ENCODE results near the gene CDH7.

CDH7 gene, protein sequence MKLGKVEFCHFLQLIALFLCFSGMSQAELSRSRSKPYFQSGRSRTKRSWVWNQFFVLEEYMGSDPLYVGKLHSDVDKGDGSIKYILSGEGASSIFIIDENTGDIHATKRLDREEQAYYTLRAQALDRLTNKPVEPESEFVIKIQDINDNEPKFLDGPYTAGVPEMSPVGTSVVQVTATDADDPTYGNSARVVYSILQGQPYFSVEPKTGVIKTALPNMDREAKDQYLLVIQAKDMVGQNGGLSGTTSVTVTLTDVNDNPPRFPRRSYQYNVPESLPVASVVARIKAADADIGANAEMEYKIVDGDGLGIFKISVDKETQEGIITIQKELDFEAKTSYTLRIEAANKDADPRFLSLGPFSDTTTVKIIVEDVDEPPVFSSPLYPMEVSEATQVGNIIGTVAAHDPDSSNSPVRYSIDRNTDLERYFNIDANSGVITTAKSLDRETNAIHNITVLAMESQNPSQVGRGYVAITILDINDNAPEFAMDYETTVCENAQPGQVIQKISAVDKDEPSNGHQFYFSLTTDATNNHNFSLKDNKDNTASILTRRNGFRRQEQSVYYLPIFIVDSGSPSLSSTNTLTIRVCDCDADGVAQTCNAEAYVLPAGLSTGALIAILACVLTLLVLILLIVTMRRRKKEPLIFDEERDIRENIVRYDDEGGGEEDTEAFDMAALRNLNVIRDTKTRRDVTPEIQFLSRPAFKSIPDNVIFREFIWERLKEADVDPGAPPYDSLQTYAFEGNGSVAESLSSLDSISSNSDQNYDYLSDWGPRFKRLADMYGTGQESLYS

DNA sequence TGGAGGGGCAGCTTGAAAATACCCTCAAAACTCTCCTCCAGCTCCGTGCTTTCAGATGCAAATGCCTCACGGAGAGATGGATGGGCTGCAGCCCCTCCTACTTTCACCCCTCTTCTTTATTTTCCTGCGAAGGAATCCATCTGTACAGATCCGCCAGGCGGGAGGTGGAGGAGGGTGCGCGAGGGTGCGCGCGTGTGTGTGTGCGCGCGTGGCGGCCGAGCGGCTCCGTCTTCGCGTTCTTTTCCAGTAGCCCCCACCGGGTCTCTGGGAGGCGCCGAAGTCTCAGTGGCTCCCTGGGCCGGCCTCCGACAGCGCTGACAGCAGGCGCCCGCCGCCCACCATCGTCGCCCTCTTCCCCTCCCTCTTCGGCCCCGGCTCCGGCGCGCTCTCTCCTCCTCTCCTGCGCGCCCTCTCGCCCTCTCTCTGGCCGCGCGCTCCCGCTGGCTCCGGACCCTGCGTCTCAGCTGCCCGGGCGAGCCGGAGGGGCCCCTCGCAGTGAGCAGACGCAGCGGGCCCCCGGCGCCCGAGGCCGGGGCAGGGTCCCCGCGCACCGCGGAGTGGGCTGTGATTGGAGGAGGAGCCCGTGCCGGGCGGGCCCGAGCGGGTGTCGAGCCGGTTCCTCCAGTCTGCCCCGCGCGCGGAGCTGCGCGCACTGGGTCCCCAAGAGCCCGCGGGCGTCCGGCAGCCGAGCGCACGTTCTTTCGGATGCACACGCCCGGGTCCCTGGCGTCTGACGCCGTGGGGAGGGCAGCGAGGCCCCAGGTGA is at the start of gene CDH7:
Gene CDH7 (plus strand): TSS at position 624 of the 766 bp plus-strand sequence. CDS start 11,831 bp downstream, outside the sequence.
- peak; percentile 75 for DNase-seq

GRCh38 chr18:65704046-65704445 is 46.8 kb upstream of the CDH7 start:
- peak; percentile 84 for DNase-seq

- DNase-seq, result no peak
Observed at GRCh38 chr18:65706646-65707045, 44.2 kb upstream of the CDH7 start.

DNA sequence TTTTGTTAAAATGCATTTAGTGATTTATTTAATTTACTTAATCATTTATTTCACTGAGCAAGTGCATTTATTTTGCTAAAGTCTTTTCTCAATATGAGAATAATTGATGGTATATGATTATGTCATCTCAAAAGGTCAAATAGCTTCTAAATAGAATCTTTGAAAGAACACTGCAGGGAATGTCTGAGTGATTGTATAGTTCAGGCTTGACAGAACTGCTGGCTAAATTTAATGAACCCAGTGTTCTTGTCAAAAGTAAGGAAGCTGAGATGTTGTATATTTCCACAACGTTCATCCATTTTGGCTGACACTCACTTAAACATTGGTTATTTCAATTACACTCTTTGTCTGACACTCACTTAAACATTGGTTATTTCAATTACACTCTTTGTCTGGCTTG is 39.3 kb upstream of the CDH7 start:
- DNase-seq, result no peak

DNA sequence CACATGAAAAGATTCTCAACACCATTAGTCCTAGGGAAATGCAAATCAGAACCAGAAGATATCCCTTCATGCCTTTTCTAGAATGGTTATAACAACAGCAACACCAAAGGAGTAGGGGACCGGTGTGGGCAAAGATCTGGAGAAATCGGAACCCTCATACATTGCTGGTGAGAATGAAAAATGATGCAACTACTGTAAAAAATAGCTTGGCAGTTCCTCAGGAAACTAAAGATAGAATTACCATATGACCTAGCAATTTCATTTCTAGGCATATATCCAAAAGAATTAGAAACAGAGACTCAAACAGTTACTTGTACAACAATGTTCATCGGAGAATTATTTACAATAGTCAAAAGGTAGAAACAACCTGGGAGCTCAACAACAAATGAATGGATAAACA is 29.2 kb upstream of the CDH7 start:
- peak; percentile 67 for DNase-seq

DNA sequence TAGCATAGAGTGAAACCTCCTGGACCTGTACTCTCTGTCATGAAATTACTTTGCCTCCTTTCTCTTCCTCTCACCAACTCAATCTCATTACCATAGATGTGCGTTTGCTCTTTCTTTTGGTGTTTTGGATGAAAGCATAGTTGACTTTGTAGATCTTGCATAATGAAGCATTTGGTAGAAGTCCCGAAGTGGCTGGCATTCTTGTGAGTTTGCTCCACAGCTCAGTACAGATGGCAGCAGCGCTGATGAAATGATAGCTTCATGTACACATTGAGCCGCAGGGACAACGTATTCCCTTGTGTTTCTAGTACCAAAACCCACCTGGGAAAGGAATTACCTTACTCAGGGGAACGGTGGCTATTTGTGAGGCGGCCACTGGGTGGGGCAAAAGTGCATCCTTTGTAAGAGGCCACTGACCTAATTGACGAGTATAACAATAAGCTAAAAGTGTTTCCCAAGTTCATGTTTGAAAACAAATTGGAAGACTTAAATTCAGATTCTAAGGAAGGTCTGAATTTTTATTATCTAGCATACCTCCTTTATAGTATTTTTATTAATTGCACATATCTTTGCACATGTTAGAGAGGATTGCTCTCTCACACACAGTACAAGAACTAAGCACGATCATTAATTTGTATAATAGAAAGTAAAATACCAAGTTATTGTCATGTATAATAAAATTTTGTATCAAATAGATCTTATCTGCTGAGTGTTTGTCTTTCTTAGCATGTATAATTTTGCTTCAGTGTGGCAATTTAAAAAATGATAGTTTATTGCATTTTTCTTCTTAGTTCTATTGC is 25.4 kb upstream of the CDH7 start:
- DNase-seq, result peak; percentile 96

DNA sequence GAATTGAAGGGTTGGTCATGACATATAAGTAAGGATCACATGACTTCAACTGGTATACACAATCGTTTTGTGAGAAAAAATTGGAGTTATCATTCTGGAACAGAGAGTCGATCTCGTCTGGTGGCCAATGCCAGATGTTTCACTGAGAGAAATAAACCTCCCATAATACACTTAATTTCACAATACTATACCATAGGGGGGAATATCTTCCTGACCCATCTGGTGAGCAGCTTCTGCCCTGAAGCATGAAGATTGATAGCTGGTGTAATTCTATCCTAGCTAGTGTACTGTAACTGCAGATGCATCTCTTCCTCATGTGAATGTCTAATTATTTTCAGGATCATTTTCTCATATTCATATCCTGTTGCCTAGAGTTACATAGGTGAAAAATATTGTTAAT is 15.7 kb upstream of the CDH7 start:
- DNase-seq, result peak; percentile 99

DNA sequence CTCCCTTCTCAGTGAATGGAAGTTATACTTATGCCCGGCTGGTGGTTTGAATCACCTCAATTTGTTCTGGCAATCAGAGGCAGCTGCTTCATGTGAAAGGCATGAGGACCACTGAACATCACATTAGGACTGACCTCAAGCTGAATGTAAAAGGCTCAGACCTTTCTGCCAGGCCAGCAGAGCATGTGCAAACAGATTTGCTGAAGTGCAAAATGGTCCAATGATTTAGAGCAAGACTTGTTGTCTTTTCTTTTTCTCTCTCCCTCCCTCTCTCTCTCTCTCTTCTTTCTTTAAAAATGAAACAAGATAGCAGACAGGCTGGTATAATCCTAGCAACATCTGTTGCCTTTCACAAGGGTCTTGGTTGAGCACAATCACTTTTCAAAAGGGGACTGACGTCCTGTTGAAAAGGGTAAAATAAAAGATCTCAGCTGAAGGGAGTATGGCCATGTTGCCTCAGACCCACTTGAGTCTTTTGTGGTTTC is 13.3 kb upstream of the CDH7 start:
- peak; percentile 92 for DNase-seq

GRCh38 chr18:65746936-65747335 is 3.9 kb upstream of the CDH7 start:
- no peak for DNase-seq

- no peak for DNase-seq
Observed at GRCh38 chr18:65748321-65748720, 2.5 kb upstream of the CDH7 start.

GRCh38 chr18:65749841-65750240 is 971 bp upstream of the CDH7 start:
- DNase-seq, result no peak

DNA sequence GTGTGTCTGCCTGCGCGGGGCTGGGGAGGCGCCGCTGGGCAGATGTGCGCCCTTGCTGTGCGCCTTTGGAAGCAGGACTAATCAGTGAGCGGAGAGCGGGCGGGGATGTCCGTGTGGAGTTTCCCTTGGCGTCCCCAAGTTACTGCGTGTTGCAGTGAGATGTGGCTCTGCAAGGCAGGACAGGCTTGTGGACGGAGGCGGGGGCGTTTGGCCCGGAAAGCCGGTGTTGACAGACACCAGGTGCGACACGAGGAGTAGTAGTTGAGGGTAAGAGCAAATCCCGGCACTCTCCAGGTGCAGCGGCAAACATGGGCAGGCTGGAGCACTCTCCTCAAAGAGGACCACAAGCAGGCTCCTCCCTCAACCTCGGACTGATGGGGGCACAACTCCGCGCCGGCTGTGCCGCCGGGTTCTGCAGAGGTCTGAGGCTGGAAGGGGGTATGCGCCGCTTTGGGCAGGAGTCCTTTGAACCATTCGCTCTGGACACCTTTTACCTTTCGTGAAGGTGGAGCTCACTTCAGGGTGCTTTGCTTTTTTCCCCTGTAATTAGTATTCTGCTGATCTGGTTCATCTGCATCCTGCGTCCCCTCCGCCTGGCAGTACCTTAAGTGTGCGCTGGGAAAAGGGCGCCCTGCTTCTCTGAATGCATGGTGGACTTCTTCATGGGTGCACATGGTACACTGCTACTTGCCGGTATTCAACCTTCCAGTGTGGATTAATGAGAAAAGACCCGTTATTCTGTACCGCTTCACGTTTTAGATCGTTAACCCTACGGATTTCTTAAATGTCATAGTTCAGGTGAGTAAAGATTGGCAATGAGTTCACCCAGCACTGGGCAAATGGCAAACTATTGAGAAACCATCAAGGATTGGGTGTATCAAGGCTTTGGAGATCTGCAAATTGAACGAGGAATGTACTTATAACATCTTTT is 608 bp downstream of the CDH7 start:
- DNase-seq, result peak; percentile 82

DNA sequence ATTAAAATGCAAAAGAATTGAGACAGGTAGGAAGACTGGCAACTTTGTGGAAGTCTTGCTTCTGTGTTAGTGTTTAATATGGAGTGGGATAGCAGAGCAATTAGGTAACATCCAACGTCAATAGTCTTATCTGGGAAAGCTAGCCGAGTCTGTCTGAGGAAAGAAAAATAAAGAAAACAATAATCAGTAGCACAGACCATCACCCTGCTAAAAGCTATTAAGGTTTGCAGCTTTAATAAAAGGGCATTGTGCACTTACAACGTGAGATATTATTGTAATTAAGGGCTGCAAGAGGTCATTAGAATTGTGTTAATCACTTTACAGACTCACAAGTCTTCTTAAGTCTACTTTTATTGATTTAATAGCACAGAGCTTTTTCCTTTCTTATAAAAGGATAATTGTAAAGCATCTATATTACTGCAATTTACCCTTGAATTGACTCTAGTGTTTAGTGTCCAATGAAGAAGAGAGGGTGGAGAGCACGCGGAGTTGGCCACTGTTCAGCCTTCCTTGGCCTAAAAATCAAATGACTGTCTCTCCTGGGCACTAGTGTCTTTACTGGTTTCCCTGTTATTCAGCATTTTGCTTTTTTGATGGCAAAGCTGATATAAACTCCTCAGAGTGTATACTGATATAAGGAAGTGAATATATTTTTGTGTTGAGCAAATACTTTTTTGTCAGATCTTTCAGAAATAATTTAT is 2.0 kb downstream of the CDH7 start:
- peak; percentile 45 for DNase-seq

DNA sequence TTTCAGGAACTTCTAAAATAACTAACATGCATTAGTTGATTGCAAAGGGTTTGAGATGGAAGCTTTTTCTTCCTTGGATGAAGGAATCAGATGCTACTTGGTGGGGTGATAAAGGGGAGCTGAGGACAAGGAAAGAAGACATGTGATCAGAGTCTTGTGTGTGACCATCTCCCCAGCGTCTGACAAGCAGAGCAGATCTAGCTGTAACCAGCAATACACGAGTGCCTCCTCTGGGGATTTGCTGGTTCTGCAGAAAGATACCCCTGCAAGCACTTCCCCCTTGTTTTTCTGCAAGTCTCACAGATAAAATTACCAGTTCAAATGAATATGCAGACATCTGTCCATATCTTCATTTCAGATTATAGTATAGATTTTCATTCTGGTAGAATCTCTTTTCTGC is 2.7 kb downstream of the CDH7 start:
- DNase-seq, result peak; percentile 96

GRCh38 chr18:65754121-65754520 is 3.3 kb downstream of the CDH7 start:
- peak; percentile 78 for DNase-seq

- no peak for DNase-seq
Observed at GRCh38 chr18:65755616-65756015, 4.8 kb downstream of the CDH7 start.

GRCh38 chr18:65760457-65760856 is 9.6 kb downstream of the CDH7 start:
- no peak for DNase-seq

GRCh38 chr18:65761636-65762295 is 11.0 kb downstream of the CDH7 start:
- DNase-seq, result peak; percentile 36

DNA sequence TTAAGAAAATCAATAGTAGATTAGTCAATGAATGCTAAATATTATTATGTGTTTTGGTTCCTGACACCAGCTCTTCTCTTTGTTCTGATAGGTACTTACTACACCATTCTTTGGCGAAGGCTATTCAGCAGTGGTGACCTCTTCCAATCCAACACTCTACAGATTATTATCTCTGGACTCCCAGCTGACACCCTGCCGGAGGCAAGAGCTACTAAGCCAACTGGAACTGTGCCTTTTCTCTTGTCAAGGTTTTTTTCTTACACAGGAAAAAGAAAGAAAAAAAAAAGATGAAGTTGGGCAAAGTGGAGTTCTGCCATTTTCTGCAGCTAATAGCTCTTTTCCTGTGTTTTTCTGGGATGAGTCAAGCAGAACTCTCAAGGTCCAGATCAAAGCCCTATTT is 11.7 kb downstream of the CDH7 start:
- DNase-seq, result no peak

DNA sequence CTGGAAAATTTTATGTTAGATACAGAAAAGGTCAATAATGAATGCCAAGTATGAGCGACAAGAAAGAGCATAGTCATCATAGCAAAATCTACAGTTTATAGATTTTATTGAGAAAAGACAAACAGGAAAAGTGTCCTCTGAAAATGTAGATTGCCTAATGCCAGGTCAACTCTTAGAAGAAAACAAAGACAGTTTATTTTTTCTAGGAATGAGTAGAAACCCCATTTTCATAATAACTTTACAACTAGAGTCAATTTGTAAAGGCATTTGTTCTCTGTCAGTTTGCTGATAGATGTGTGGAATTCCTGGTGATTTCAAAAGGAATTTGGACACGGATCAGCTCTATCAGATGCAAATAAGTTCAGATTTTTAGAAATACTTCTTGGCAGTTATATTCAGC is 16.6 kb downstream of the CDH7 start:
- no peak for DNase-seq

Measured in NCI-H2171 treated with DMSO at 0.1 percent for 48 hours (cell line).